GM19035 (cell line): ENCODE results near the gene C1QTNF4.
"Not testable (repeated sequence)": the region's sequence is repeated elsewhere in the genome, so short reads cannot be mapped to it uniquely, and the experiment has no call there.

Source experiments
- ATAC-seq: cut with Tn5 transposase; IDR thresholded peaks from one replicate; pipeline ENCODE4 v1.9.1; 2021; ENCODE audit not compliant: unreplicated experiment

Gene C1QTNF4

GRCh38 chr11:47593934-47594855 is at the start of gene C1QTNF4:
Gene C1QTNF4 (minus strand): TSS chr11:47594411. CDS start chr11:47590810, 3,601 bp downstream.
- ATAC-seq, result no peak

DNA sequence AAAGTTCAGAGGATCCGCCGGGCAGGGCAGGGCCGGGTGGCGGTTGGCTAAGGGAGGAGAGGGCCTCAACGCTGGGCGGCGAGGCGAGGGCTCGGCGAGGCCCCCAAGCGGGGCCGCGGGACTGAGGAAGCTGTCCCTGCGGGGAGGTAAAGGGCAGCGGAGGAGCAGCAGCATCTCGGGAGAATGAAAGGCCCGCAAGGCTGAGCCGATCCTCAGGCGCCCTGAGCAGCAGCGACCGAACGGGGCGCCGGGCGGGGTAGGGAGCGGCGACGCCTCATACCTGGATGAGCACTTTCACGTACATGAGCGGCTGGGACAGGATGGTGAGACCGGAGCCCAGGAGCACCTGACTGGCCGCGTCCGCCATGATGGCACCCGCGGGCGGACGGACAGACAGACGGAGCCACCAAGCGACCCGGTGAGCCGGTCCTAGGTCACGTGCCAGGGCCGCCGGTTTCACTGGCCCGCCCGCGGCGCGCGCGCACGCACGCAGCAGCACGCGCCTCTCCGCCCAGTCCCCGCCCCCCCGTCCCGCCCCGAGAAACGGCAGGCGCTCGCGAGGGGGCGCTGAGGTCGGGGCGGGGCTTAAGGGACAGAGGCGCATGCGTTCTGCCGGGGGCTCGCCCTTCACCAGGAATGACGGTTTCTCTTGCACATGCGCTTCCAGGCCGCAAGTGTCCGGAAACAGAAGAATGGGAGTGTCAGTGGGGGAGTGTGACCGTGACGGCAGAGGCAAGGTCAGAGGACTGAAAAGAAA is 48.1 kb upstream of the C1QTNF4 start, which contains the start of gene MTCH2:
Gene MTCH2, minus strand, starts transcription at position 461 of the 757 bp plus-strand sequence. Its CDS starts 94 bp downstream, at position 367.
- peak; percentile 90 for ATAC-seq

- no peak for ATAC-seq
These were observed 47.4 kb upstream of the C1QTNF4 start for GRCh38 chr11:47641600-47642098.

DNA sequence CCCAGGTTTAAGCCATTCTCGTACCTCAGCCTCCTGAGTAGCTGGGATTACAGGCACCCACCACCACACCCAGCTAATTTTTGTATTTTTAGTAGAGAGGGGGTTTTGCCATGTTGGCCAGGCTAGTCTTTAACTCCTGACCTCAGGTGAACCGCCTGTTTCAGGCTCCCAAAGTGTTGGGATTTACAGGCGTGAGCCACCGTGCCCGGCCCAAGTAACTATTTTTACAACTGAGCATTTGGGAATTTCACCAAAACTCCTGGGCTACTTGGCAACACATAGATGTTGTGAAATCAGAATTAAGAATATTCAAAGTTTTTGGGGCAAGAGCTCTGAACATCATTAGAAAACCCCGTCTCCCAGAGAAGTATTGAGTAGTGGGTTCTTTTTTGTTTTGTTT is 46.3 kb upstream of the C1QTNF4 start:
- ATAC-seq, result not testable (repeated sequence)

DNA sequence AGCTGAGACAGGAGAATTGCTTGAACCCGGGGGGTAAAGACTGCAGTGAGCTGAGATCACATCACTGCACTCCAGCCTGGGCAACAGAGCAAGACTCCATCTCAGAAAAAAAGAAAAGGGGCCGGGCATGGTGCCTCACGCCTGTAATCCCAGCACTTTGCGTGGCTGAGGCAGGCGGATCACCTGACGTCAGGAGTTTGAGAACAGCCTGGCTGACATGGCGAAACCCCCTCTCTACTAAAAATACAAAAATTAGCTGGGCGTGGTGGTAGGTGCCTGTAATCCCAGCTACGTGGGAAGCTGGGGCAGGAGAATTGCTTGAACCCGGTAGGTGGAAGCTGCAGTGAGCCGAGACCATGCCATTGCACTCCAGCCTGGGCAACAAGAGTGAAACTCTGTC is 42.1 kb upstream of the C1QTNF4 start:
- not testable (repeated sequence) for ATAC-seq

DNA sequence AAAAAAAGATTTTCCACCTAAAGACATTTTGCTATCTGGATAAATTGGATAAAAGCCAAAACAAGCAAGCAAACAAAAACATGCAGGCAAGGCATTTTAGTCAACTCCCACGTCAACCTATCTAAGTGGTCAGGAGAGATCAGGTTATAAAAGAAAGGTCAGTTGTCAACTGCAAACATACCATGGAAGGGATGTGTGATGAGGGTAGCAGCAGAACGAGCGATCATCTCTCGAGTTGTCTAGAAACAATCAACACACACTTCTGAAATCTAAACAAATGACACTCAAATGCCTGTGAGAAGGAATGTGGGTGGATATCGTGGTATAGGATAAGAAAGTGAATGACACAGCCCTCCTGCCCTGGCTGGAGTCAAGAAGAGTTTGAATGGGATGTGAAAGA is 37.3 kb upstream of the C1QTNF4 start:
- ATAC-seq, result no peak

GRCh38 chr11:47628026-47628425 is 33.8 kb upstream of the C1QTNF4 start:
- no peak for ATAC-seq

DNA sequence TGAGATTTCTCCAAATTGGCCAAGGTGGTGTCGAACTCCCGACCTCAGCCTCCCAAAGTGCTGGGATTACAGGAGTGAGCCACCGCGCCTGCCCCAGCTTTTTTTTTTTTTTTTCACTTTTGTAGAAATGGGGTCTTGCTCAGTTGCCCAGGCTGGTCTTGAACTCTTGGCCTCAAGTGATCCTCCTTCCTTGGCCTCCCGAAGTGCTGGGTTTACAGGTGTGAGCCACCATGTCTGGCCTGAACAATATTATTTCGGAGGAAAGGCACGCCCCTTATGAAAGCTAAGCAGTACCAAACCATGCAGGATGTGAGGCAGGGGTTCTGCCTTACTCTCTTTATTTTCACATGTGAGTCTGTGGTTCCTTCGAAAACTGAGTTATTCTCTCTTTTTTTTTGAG is 32.0 kb upstream of the C1QTNF4 start:
- no peak for ATAC-seq

- no peak for ATAC-seq
These were observed 26.7 kb upstream of the C1QTNF4 start for GRCh38 chr11:47620836-47621378.

- no peak for ATAC-seq
These were observed 23.2 kb upstream of the C1QTNF4 start for GRCh38 chr11:47617417-47617809.

DNA sequence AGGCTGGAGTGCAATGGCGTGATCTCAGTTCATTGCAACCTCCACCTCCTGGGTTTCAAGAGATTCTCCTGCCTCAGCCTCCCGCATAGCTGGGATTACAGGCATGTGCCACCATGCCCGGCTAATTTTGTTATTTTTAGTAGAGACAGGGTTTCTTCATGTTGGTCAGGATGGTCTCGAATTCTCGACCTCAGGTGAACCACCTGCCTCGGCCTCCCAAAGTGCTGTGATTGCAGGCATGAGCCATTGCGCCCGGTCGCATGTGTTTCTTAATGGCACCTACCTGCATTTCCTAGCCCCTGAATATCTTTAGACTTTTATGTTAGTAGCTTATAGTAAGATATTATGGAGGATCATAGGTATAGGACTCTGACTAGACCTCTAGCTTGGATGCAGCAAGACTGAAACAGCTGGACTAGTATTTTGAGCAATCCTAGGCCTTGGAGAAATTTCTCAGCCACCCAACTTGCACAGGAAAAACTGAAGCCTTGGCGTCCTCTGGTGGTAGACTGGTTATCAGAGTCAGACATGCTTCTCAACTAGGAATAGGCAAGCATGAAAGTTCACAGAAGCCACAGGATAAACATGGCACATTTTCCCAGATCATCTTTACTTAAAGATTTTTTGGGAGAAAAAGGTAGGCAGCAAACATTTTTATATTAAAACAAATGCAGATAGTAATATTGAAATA is 22.7 kb upstream of the C1QTNF4 start:
- no peak for ATAC-seq

DNA sequence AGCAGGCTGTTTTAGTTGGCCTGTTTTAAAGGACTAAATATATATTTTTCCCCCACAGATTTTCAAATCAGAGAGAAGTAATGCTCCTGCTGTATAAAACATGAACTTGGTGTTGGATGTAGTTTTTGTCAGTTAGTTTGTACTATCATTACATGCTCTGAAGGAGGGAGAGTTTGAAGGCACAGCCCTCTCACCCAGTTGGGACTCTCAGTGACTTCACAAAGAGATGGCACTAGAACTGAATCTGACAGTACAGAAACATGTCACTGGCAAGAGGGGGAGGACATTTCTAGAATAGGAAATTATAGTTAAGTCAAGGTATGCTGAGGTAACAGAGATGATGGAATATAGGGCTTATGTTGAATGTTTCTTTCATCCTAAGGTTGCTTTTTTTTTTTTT is 21.0 kb upstream of the C1QTNF4 start:
- ATAC-seq, result no peak

DNA sequence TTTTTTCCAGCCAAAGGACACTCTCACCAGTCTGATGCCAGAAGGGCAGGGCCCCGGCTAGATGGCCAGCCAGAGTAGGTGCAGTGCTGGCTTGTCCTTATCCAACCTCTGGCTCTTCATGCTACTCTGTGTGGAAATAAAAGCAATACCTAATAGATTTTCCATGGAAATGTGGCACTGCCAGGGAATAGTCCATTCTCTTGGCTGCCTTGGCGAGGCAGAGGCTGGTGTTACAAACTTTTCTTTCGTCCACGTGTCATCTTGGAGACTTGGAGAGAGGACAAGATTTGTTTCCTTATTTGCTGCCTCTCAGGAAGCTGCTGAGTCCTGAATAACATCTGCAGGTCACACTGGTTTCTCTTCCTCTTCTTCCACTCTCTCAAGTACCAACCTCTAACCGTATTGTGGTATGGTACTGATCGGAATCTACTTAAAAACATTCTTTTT is 17.2 kb upstream of the C1QTNF4 start:
- ATAC-seq, result no peak

DNA sequence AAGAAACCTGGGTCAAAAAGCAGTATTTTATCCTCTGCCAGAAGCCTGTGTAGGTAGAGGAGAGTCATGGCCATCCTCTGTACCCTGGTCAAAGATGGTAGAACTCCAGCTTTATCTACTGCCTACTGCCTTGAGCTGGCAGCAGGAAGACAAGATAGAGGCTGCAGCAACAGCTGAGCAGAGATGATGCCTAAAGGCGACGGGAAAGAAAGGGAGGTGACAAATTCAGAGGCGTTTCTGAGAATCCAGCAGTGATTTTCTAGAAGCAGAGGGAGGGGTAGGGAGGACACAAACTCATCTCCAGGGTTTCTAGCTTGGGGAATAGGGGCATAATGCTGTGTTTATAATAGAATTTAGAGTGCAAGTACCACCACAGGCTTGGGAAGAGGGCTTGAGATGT is 15.5 kb upstream of the C1QTNF4 start:
- ATAC-seq, result no peak

DNA sequence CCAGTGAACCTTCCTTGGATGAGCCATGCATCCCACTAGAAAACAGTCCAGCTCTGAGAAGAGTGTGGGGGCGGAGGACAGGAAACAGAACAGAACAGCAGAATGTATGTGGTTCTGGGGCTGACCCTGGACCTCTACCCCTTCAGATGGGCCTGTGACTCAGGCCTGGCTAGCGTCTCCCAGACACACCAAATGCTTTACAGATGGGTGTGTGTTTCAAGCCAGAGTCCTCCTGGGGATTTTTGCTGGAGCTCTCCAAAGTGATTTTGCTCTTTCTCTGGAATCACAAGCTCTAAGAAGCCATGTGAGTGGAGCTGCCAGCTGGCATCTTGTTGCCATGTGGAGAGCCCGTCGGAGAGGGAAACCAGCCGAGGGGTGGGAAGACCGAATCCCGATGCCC is 13.2 kb upstream of the C1QTNF4 start:
- ATAC-seq, result no peak

DNA sequence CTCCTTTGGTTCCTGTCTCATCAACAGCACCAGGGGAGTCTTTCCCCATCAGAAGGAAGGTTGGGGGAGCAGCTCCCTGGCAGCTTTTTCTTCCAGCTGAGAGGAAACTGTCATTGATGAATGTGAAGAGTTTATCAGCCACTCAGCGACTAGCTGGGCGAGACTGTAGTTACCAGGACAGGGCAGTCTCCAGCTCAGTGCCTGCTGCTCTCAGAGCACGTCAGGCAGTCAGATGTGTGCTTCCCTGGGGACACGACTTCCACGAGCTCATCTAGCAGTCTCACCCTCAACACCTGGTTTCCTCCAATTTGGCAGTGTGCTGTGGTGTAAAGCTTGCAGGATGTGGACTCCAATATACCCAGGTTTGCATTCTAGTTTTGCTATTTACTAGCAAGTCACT is 12.5 kb upstream of the C1QTNF4 start:
- ATAC-seq, result no peak

DNA sequence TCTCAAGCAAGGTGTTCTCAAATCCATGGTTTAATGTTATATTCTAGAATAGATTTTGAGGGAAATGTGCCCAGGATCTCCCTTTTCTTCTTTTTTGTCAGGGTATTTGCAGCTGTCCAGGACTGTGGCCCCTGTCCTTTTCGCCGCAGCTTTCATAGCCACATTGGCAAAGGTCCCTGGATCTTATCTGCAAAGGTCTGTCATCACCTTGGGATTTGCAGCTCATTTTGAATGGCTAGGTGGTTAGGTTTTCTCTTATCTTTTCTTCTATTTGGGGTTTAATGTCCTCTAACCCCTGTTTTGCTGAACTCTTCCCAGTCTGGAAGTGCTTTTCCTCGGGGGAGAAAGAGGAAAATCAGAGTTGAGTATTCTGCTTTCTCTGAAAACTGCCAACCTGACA is 11.7 kb upstream of the C1QTNF4 start:
- ATAC-seq, result no peak

DNA sequence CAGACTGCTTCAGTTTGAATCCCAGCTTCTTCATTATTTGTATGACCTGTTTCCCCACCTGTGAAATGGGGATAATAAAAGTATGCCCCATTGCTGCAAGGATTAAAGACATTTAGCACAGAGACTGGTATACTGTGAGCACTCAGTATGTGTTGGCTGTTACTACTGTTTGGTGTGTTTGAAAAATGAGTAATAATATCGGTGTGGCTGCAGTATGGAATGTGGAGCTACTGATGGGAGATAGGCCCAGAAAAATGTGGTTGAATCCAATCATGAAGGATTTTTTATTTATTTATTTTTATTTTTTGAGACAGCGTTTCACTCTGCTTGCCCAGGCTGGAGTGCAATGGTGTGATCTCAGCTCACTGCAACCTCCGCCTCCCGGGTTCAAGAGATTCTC is 9.1 kb upstream of the C1QTNF4 start:
- ATAC-seq, result no peak

- ATAC-seq, result no peak
These were observed 5.7 kb upstream of the C1QTNF4 start for GRCh38 chr11:47599902-47600301.

DNA sequence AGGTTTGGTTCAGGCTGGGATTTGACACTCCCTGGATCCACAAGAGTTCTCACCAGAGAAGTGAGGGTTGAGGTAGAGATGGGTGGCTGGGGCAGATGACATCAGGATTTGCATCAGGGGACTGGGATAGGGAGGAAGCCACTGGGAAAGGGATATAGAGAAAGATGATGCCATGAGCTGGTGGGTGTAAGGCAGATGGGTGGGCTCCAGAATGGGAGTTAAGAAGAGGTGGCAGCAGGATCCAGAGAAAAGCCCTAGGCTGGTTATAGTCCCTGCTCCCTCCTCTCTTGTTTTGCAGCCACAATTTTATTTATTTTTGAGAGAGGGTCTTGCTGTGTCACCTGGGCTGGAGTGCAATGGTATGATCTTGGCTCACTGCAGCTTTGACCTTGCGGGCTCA is 1.8 kb upstream of the C1QTNF4 start:
- no peak for ATAC-seq

DNA sequence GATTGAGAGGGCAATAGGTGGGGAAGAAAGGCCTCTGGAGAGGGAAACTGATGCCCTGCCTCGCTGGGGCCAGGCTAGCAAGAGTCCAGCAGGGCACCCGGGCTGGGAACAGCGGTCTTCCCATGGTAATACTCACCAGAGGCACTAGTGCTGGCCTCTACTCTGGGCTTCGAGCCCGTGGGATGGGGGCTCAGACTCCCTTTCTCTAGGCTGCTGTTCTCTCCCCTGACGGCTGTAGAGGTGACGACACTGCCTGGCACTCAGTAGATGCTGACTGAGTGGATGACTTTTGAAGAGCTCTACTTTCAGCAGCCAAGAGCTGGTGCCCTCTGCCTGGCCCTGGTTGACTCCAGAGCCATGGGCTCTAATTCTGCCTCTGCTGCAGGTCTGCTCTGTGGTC is 818 bp upstream of the C1QTNF4 start:
- no peak for ATAC-seq
